GM19455 (cell line): ENCODE results near the gene IZUMO2.
"Not testable (repeated sequence)": the region's sequence is repeated elsewhere in the genome, so short reads cannot be mapped to it uniquely, and the experiment has no call there.

ENCODE experiments used
- ATAC-seq: cut with Tn5 transposase; IDR thresholded peaks from one replicate; pipeline ENCODE4 v1.9.1; 2021; ENCODE audit not compliant: unreplicated experiment

The IZUMO2 gene

GRCh38 chr19:50187937-50188336 lies 24.9 kb upstream of the IZUMO2 start:
- no peak for ATAC-seq

DNA sequence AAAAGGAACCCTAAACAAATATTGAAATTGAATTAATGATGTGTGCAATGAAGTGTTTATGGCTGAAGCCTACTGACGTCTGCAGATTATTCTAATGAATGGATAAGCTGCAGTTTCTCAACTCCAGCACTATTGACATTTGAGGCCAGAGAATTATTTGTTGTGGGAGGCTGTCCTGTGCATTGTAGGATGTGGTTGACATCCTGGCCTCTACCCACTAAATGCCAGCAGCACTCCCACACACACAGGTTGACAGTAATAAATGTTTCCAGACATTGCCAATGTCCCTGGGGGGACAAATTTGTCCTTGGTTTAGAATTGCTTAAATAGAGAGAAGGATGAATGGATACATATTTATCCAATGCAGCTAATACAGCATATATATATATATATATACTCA lies 21.1 kb upstream of the IZUMO2 start:
- ATAC-seq: no peak

GRCh38 chr19:50181121-50181520 lies 18.0 kb upstream of the IZUMO2 start:
- no peak for ATAC-seq

GRCh38 chr19:50178859-50179537 lies 15.9 kb upstream of the IZUMO2 start:
- no peak for ATAC-seq

GRCh38 chr19:50178320-50178719 lies 15.2 kb upstream of the IZUMO2 start:
- no peak for ATAC-seq

DNA sequence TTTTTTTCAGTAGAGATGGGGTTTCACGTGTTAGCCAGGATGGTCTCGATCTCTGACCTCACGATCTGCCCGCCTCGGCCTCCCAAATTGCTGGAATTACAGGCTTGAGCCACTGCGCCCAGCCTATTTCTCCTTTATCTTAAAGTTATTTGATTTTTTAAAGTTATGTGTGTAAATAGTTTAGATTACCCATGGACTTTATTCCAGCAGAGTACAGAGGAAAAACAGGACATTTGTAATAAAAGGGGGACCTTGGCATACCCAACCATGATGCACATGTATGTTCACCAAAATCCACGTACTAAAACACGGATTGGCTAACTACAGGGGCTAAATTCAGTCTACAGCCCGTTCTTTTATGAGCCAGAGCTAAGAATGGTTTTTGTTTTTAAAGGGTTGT lies 13.7 kb upstream of the IZUMO2 start:
- no peak for ATAC-seq

- ATAC-seq: no peak
Observed at GRCh38 chr19:50175924-50176323, 12.8 kb upstream of the IZUMO2 start.

DNA sequence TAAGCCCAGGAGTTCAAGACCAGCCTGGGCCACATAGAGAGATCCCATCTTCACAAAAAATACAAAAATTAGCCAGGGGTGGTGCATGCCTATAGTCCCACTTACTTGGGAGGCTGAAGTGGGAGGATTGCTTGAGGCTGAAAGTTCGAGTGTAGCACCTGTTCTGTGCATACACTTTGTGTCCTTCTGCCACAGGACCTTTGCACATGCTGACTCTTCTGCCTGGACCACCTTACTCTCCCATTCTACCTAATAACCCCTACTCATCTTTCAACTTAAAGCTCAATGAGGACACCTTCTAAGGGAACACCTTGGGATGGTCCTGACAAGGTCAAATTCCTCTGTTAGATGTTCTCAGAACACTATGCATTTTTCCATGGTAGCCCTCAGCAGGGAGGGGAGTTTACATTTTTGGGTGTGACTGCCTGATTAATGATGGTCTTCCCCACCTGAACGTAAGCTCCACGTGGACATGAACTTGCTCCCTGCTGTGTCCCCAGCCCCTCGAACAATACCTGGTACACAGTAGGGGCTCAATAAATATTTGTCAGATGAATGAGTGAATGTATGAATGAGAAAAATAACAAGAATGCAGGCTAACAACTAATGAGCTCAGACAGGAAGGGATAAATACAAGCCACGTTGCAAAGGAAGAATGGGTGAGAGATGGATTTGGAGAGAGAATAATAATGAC lies 11.2 kb upstream of the IZUMO2 start:
- ATAC-seq: no peak

DNA sequence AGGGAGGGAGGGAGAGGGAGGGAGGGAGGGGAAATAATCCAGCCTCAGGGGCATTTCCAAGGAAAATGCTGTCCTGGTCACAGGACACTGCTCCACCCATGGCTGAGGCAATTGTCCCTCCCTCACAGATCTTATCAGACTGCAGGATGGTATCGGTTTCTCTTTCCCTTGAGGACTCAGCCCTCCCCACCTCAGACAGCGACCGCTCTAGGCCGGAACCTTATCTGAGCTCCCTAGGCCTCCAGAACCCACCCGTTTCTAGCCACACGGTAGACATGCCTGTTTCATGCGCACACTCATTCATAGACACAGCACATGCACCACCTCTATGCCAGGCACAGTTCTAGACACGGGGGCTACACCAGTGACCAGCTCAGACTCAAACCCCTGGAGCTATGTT lies 10.0 kb upstream of the IZUMO2 start:
- no peak for ATAC-seq

DNA sequence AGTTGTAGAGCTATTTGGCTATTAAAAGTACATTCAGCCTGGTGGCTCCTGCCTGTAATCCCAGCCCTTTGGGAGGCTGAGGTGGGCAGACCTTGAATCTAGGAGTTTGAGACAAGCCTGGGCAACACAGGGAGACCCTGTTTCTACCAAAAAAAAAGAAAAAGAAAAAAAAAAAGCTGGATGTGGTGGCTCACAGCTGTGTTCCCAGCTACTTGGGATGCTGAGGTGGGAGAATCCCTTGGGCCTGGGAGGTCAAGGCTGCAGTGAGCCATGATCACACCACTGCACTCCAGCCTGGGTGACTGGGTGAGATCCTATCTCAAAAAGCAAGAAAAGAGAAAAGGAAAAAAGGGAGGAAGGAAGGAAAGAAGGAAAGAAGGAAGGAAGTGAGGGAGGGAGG lies 9.6 kb upstream of the IZUMO2 start:
- no peak for ATAC-seq

DNA sequence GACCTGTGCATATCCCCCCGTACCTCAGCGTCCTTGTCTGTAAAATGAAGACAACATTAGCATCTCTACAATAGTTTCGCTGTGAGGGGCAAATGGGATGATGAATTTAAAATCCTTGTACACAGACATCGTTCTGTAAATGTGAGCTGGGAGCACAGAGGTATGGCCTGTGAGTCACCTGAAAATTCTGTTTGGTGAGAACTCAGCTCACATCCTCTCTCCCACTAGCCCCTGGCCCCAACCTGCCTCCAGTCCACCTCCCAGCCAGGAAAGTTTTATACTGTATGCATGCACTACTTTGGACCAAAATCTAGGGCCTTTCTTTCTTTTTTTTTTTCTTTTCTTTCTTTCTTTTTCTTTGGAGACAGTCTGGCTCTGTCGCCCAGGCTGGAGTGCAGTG lies 8.7 kb upstream of the IZUMO2 start:
- no peak for ATAC-seq

DNA sequence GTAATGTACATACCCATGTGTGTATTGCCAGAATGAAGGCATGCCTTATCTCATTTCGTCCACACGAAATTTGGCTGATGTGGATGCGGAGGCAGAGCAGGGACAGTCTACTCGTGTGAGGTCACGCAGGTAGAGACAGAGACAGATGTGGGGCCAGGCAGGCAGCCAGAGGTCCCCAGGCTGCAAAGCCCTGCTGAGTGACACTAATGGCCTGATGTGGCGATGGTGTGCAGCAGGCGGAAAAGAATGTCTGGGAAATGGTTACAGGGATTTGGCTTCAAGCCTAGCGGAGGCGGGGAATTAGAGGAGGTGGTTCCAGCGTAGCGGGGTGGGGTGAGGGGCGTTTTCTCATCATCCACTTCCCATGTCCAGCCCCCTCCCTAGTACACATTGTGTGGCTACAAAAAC lies 4.2 kb upstream of the IZUMO2 start:
- ATAC-seq: no peak

- ATAC-seq: no peak
Observed at GRCh38 chr19:50159078-50159477, 4.0 kb downstream of the IZUMO2 start.

DNA sequence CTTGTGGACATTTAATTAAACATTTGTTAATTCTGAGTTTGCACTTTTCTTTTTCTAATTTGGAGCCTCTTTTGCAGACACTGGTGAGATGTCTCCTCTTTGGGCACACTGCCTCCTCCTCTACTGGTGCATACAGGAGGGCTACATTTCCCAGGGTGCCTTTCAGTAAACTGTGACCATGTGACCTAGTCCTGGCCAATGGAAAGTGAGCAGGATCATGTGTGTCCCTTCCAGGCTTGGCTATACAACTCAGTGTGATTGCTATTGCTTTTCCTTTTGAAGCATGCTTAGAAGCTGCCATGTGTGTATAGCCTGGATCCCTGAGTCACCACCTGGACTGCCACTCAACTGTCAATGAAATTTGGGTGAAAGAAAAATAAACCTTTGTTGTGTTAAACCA lies 4.5 kb downstream of the IZUMO2 start:
- no peak for ATAC-seq

DNA sequence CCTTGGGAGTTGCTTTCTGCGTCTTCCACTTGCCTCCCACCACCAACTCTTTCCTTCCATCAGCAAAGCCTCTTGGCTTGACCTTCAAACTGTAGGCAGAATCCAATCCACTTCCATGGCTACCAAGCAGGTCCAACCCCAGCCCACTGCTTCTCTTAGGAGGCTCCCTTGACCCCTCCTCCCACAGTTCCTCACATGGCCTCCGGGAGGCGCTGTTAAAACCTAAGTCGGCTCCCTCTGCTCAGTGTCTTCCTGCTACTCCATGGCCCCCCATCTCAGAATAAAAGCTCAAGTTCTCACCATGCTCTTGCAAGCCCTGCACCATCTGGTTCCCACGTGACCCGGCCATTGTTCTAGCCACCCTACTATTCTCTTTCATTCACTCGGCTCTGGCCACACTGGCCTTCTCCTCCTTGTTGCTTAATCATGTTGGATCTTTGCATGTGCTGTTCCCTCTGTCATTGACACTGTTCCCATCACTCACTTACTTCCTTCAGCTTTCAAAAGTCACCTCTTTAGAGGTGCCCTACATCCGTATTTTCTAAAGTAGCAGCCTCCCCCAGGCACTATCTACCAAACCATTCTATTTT lies 7.5 kb downstream of the IZUMO2 start:
- no peak for ATAC-seq

- no peak for ATAC-seq
Observed at GRCh38 chr19:50154529-50154928, 8.6 kb downstream of the IZUMO2 start.

DNA sequence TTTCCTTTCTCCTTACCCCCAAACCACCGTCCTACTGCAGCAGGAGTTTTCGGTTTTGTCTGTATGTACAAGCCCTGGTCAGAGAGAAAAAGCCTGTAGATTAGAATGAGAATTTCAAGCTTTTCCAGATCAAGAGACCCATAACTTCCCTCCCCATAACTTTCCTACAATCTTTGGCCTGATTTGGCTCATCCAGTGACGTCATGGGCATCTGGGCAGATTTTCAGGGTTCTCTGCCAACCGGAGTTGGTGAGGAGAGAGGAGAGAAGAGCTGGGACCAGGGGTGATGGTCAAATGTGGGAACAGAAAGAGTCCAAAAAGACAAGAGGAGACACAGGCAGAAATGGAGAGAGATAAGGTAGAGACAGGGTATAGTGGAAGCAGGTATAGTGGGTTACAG lies 10.5 kb downstream of the IZUMO2 start:
- ATAC-seq: no peak

GRCh38 chr19:50148528-50148927 lies 14.6 kb downstream of the IZUMO2 start:
- ATAC-seq: no peak

DNA sequence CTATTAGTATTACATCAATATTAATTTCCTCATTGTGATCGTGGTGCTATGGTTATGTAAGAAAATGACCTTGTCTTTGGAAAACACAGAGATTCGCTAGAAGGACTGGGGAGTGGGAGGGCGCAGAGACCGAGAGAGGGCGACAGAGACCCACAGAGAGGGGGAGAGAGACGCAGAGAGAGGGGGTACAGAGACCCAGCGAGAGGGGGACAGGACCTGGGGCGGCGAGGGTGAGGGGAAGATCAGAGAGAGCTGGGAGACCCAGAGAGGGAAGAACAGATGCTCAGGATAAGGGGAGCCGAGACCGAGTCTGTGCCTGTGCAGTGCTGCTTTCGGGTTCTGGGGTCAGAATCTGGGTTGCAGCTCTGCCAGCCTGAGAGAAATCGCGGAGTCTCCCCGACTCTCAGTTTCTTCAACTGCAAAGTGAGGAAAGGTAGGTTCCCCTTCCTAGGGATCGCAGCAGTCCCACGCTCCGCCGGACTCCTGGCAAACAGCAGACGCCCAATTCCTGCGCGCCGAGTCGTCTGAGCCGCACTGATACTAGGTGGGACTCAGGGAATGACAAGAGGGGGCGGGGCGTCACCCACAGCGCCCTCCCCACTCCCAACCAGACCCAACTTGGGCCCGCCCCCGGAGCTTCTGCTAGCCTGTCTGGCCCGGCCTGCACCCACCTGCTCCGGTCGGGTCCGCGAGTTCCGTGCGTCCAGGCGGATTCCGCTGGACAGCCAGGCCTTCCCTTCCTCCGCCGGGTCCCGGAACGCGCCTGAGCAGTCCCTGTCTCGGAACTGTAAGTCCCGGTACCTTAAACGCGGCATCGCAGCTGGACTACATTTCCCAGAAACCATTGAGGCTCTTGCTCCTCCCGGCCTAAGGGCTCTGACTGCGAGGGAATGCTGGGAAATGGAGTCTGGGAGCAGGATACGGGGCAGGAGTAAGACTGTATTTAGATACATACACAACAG lies 15.3 kb downstream of the IZUMO2 start:
- no peak for ATAC-seq

DNA sequence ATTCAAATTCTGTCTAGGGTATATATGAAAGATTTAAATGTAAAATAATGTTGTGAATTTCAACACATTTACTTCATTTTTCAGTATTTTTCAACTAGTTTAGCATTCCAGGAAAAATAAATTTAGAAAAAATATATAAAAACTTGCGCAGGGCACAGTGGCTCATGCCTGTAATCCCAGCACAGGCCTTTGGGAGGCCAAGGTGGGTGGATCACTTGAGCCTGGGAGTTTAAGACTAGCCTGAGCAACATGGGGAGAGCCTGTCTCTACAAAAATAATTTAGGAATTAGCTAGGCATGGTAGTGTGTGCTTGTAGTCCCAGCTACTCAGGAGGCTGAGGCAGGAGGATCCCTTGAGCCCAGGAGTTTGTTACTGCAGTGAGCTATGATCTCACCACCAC lies 21.2 kb downstream of the IZUMO2 start:
- not testable (repeated sequence) for ATAC-seq

GRCh38 chr19:50140118-50140845 lies 22.8 kb downstream of the IZUMO2 start:
- ATAC-seq: not testable (repeated sequence)
